Measurements from ENCODE around the gene FOXN1.

DNA sequence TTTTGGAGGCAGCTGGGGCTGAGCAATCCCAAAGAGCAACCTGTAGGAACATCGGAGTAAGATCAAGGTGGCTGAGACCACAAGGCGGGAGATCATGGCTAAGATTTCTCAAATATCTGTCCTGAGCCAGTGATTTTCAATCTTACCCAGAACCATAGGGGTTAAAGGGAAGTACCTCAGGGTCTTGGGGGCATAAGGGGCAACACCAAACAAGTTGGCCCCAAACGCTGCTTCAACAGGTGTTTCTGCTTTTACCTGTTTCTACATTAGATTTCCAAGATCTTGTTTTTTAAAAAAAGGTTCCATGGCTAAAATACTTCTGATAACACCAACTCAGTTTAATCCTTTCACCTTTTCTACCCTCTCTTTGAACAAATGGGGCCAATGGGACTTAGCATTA is 48.9 kb downstream of the FOXN1 start:
- TF ChIP-seq, protein P1, sequence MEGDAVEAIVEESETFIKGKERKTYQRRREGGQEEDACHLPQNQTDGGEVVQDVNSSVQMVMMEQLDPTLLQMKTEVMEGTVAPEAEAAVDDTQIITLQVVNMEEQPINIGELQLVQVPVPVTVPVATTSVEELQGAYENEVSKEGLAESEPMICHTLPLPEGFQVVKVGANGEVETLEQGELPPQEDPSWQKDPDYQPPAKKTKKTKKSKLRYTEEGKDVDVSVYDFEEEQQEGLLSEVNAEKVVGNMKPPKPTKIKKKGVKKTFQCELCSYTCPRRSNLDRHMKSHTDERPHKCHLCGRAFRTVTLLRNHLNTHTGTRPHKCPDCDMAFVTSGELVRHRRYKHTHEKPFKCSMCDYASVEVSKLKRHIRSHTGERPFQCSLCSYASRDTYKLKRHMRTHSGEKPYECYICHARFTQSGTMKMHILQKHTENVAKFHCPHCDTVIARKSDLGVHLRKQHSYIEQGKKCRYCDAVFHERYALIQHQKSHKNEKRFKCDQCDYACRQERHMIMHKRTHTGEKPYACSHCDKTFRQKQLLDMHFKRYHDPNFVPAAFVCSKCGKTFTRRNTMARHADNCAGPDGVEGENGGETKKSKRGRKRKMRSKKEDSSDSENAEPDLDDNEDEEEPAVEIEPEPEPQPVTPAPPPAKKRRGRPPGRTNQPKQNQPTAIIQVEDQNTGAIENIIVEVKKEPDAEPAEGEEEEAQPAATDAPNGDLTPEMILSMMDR (IDR thresholded peaks at IDR 0.05; ENCODE audit: insufficient read depth, low read length, poor library complexity, severe bottlenecking): no peak
- TF ChIP-seq EZH2phosphoT487 (conservative IDR thresholded peaks at IDR 0.05; ENCODE audit: low read length): no peak
